Activated naive CD8-positive, alpha-beta T cell (primary cell): ENCODE results near the gene TMEM63B.
"Not testable (repeated sequence)": the region's sequence is repeated elsewhere in the genome, so short reads cannot be mapped to it uniquely, and the experiment has no call there.

Source experiments
- H3K27ac Mint-ChIP-seq: one replicate; pipeline ENCODE4 v1.8.0; 2021; ENCODE audit warnings: mixed read lengths
- H3K27me3 Mint-ChIP-seq: one replicate; pipeline ENCODE4 v1.8.0; 2021; ENCODE audit warnings: mixed read lengths
- H3K36me3 Mint-ChIP-seq: one replicate; pipeline ENCODE4 v1.8.0; 2021; ENCODE audit warnings: mixed read lengths
- H3K4me1 Mint-ChIP-seq: one replicate; pipeline ENCODE4 v1.8.0; 2021; ENCODE audit warnings: low read depth, mixed read lengths
- H3K4me3 Mint-ChIP-seq: one replicate; pipeline ENCODE4 v1.8.0; 2021; ENCODE audit warnings: mild to moderate bottlenecking, mixed read lengths
- H3K9me3 Mint-ChIP-seq: one replicate; pipeline ENCODE4 v1.8.0; 2021; ENCODE audit warnings: low read depth, mixed read lengths

The TMEM63B gene

GRCh38 chr6:44178424-44179071 lies 51.2 kb downstream of the TMEM63B start:
- H3K4me1 Mint-ChIP-seq = peaks cover 10% of the 10 kb centered on the region
- no peak overlapping the region for H3K4me3 Mint-ChIP-seq

GRCh38 chr6:44179072-44179536 lies 51.8 kb downstream of the TMEM63B start:
- H3K27ac Mint-ChIP-seq = no peak overlapping the region
- H3K4me3 Mint-ChIP-seq = no peak overlapping the region
- H3K36me3 Mint-ChIP-seq = no peaks in the 10 kb centered on the region
- peaks cover 10% of the 10 kb centered on the region for H3K4me1 Mint-ChIP-seq
- H3K27me3 Mint-ChIP-seq = no peaks in the 10 kb centered on the region
- H3K9me3 Mint-ChIP-seq = no peaks in the 10 kb centered on the region

More at GRCh38 chr6:44178424-44179071, 51.2 kb downstream of the TMEM63B start:
- no peaks in the 10 kb centered on the region for H3K27me3 Mint-ChIP-seq
- H3K36me3 Mint-ChIP-seq = no peaks in the 10 kb centered on the region
- H3K27ac Mint-ChIP-seq = no peak overlapping the region
- H3K9me3 Mint-ChIP-seq = no peaks in the 10 kb centered on the region

- H3K27me3 Mint-ChIP-seq = no peaks in the 10 kb centered on the region
- H3K4me3 Mint-ChIP-seq = no peak overlapping the region
- H3K27ac Mint-ChIP-seq = no peak overlapping the region
- no peaks in the 10 kb centered on the region for H3K36me3 Mint-ChIP-seq
- peaks cover 10% of the 10 kb centered on the region for H3K4me1 Mint-ChIP-seq
- H3K9me3 Mint-ChIP-seq = no peaks in the 10 kb centered on the region
Observed at GRCh38 chr6:44179648-44180047, 52.3 kb downstream of the TMEM63B start.

GRCh38 chr6:44180406-44180805 lies 53.1 kb downstream of the TMEM63B start:
- H3K4me1 Mint-ChIP-seq = peaks cover 14% of the 10 kb centered on the region
- H3K27me3 Mint-ChIP-seq = no peaks in the 10 kb centered on the region
- H3K9me3 Mint-ChIP-seq = no peaks in the 10 kb centered on the region
- H3K27ac Mint-ChIP-seq = no peak overlapping the region
- no peaks in the 10 kb centered on the region for H3K36me3 Mint-ChIP-seq
- no peak overlapping the region for H3K4me3 Mint-ChIP-seq

GRCh38 chr6:44180886-44181285 lies 53.5 kb downstream of the TMEM63B start:
- peaks cover 17% of the 10 kb centered on the region for H3K4me1 Mint-ChIP-seq
- H3K9me3 Mint-ChIP-seq = no peaks in the 10 kb centered on the region
- no peak overlapping the region for H3K4me3 Mint-ChIP-seq
- no peaks in the 10 kb centered on the region for H3K36me3 Mint-ChIP-seq
- no peak overlapping the region for H3K27ac Mint-ChIP-seq
- H3K27me3 Mint-ChIP-seq = no peaks in the 10 kb centered on the region

GRCh38 chr6:44181784-44182183 lies 54.4 kb downstream of the TMEM63B start:
- not testable (repeated sequence) for H3K27ac Mint-ChIP-seq, H3K9me3 Mint-ChIP-seq, H3K27me3 Mint-ChIP-seq, H3K36me3 Mint-ChIP-seq, H3K4me3 Mint-ChIP-seq
- H3K4me1 Mint-ChIP-seq = peaks cover 20% of the 10 kb centered on the region

- Mint-ChIP-seq H3K27ac (no peak overlapping the region), H3K9me3 (no peaks in the 10 kb centered on the region), H3K4me3 (no peak overlapping the region), H3K36me3 (no peaks in the 10 kb centered on the region), H3K27me3 (no peaks in the 10 kb centered on the region), H3K4me1 (peaks cover 13% of the 10 kb centered on the region)
Observed at GRCh38 chr6:44182911-44183390, 55.6 kb downstream of the TMEM63B start.

GRCh38 chr6:44183783-44184182 lies 56.4 kb downstream of the TMEM63B start:
- no peak overlapping the region for H3K27ac Mint-ChIP-seq
- peaks cover 13% of the 10 kb centered on the region for H3K4me1 Mint-ChIP-seq
- no peaks in the 10 kb centered on the region for H3K9me3 Mint-ChIP-seq
- no peaks in the 10 kb centered on the region for H3K27me3 Mint-ChIP-seq
- no peak overlapping the region for H3K4me3 Mint-ChIP-seq
- H3K36me3 Mint-ChIP-seq = no peaks in the 10 kb centered on the region

- H3K4me3 Mint-ChIP-seq, H3K27ac Mint-ChIP-seq, H3K27me3 Mint-ChIP-seq, H3K9me3 Mint-ChIP-seq, H3K36me3 Mint-ChIP-seq: not testable (repeated sequence)
- peaks cover 13% of the 10 kb centered on the region for H3K4me1 Mint-ChIP-seq
Observed at GRCh38 chr6:44185356-44185755, 58.0 kb downstream of the TMEM63B start.

GRCh38 chr6:44185953-44186634 lies 58.7 kb downstream of the TMEM63B start:
- no peaks in the 10 kb centered on the region for H3K27me3 Mint-ChIP-seq
- no peaks in the 10 kb centered on the region for H3K36me3 Mint-ChIP-seq
- no peaks in the 10 kb centered on the region for H3K9me3 Mint-ChIP-seq
- H3K4me1 Mint-ChIP-seq = peaks cover 13% of the 10 kb centered on the region
- H3K27ac Mint-ChIP-seq = peak overlapping the region; percentile 89
- peak overlapping the region; percentile 59 for H3K4me3 Mint-ChIP-seq

GRCh38 chr6:44186635-44187025 lies 59.3 kb downstream of the TMEM63B start:
- H3K4me1 Mint-ChIP-seq = peaks cover 13% of the 10 kb centered on the region
- no peaks in the 10 kb centered on the region for H3K27me3 Mint-ChIP-seq
- H3K36me3 Mint-ChIP-seq = no peaks in the 10 kb centered on the region
- no peak overlapping the region for H3K4me3 Mint-ChIP-seq
- peak overlapping the region; percentile 89 for H3K27ac Mint-ChIP-seq
- no peaks in the 10 kb centered on the region for H3K9me3 Mint-ChIP-seq

- H3K27me3 Mint-ChIP-seq = peaks cover 3% of the 10 kb centered on the region
- no peaks in the 10 kb centered on the region for H3K9me3 Mint-ChIP-seq
- peaks cover 13% of the 10 kb centered on the region for H3K4me1 Mint-ChIP-seq
- no peak overlapping the region for H3K4me3 Mint-ChIP-seq
- H3K36me3 Mint-ChIP-seq = no peaks in the 10 kb centered on the region
- H3K27ac Mint-ChIP-seq = no peak overlapping the region
Observed at GRCh38 chr6:44188819-44189218, 61.5 kb downstream of the TMEM63B start.

- Mint-ChIP-seq H3K27me3 (peaks cover 3% of the 10 kb centered on the region), H3K36me3 (no peaks in the 10 kb centered on the region), H3K4me1 (peaks cover 13% of the 10 kb centered on the region), H3K9me3 (no peaks in the 10 kb centered on the region), H3K27ac (no peak overlapping the region), H3K4me3 (no peak overlapping the region)
Observed at GRCh38 chr6:44189257-44189656, 61.9 kb downstream of the TMEM63B start.

- no peaks in the 10 kb centered on the region for H3K36me3 Mint-ChIP-seq
- peaks cover 3% of the 10 kb centered on the region for H3K27me3 Mint-ChIP-seq
- H3K27ac Mint-ChIP-seq = no peak overlapping the region
- H3K4me3 Mint-ChIP-seq = no peak overlapping the region
- H3K9me3 Mint-ChIP-seq = no peaks in the 10 kb centered on the region
- H3K4me1 Mint-ChIP-seq = peaks cover 8% of the 10 kb centered on the region
Observed at GRCh38 chr6:44190715-44191114, 63.4 kb downstream of the TMEM63B start.

GRCh38 chr6:44192428-44193041 lies 65.2 kb downstream of the TMEM63B start:
- H3K36me3 Mint-ChIP-seq = no peaks in the 10 kb centered on the region
- no peak overlapping the region for H3K4me3 Mint-ChIP-seq
- peaks cover 3% of the 10 kb centered on the region for H3K27me3 Mint-ChIP-seq
- no peak overlapping the region for H3K27ac Mint-ChIP-seq
- H3K4me1 Mint-ChIP-seq = no peaks in the 10 kb centered on the region
- H3K9me3 Mint-ChIP-seq = no peaks in the 10 kb centered on the region
